Panc1 (cell line): Measurements from ENCODE around the gene CD84.

ENCODE experiments used
- POLR2AphosphoS5 ChIP-seq: IDR thresholded peaks from 2 replicates; pipeline ENCODE4 v1.6.1; 2012; ENCODE audit warnings: mild to moderate bottlenecking, low read depth, low read length, moderate library complexity
- TF ChIP-seq, protein P1 (sequence below): fragments of 450-650 bp; IDR thresholded peaks from 2 replicates; pipeline ENCODE4 v1.5.1; 2017; ENCODE audit warnings: mild to moderate bottlenecking
- TF ChIP-seq, protein P2 (sequence below), 2 experiments: IDR thresholded peaks; 2 replicates each; pipeline ENCODE4 v1.6.1; 2011 to 2012; ENCODE audit warnings: low read depth in 2 of 2, control low read depth in 1 of 2, low read length in 1 of 2, mild to moderate bottlenecking in 1 of 2, moderate library complexity in 1 of 2; ENCODE audit not compliant: insufficient read depth in 1 of 2

DNA sequence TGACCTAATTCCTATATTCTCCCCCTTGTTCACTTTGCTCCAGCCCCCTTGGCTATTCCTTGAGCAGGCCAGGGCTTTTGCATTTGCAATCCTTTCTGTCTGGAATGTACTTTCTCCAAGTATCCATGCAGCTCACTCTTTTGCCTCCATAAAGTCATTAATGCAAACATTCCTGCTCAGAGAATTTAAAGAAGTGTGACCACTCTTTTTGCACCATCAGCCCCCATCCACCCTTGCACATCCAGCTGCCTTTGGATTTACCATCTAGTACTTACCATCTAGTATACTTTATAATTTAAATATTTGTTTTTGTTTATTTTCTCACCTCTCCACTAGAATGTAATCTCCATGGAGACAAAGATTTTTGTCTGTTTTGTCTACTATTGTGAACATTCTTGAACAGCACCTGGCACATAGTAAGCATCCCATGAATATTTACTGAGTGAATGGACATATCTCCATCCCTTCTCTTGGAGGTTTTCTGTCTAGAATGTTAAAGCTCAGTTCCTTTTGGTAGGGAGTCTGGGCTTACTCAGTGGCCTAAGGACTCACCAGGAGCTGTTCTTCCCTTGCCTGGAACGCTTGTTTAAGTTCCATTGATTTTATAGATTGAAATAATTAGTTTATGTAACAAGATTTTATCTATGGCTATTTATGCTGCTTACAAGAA, 78.8 kb downstream of the CD84 start:
- TF ChIP-seq, protein P1, sequence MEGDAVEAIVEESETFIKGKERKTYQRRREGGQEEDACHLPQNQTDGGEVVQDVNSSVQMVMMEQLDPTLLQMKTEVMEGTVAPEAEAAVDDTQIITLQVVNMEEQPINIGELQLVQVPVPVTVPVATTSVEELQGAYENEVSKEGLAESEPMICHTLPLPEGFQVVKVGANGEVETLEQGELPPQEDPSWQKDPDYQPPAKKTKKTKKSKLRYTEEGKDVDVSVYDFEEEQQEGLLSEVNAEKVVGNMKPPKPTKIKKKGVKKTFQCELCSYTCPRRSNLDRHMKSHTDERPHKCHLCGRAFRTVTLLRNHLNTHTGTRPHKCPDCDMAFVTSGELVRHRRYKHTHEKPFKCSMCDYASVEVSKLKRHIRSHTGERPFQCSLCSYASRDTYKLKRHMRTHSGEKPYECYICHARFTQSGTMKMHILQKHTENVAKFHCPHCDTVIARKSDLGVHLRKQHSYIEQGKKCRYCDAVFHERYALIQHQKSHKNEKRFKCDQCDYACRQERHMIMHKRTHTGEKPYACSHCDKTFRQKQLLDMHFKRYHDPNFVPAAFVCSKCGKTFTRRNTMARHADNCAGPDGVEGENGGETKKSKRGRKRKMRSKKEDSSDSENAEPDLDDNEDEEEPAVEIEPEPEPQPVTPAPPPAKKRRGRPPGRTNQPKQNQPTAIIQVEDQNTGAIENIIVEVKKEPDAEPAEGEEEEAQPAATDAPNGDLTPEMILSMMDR: no peak
- TF ChIP-seq, protein P2, sequence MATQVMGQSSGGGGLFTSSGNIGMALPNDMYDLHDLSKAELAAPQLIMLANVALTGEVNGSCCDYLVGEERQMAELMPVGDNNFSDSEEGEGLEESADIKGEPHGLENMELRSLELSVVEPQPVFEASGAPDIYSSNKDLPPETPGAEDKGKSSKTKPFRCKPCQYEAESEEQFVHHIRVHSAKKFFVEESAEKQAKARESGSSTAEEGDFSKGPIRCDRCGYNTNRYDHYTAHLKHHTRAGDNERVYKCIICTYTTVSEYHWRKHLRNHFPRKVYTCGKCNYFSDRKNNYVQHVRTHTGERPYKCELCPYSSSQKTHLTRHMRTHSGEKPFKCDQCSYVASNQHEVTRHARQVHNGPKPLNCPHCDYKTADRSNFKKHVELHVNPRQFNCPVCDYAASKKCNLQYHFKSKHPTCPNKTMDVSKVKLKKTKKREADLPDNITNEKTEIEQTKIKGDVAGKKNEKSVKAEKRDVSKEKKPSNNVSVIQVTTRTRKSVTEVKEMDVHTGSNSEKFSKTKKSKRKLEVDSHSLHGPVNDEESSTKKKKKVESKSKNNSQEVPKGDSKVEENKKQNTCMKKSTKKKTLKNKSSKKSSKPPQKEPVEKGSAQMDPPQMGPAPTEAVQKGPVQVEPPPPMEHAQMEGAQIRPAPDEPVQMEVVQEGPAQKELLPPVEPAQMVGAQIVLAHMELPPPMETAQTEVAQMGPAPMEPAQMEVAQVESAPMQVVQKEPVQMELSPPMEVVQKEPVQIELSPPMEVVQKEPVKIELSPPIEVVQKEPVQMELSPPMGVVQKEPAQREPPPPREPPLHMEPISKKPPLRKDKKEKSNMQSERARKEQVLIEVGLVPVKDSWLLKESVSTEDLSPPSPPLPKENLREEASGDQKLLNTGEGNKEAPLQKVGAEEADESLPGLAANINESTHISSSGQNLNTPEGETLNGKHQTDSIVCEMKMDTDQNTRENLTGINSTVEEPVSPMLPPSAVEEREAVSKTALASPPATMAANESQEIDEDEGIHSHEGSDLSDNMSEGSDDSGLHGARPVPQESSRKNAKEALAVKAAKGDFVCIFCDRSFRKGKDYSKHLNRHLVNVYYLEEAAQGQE (IDR thresholded peaks at IDR 0.05; ENCODE audit: insufficient read depth in 1 of 2, low read depth in 2 of 2, low read length in 1 of 2): no peak
- TF ChIP-seq POLR2AphosphoS5: no peak
